H4 (cell line): ENCODE data around the gene BBLN. TPM values are rescaled to one million over a fixed set of nuclear protein-coding genes. Genes with fewer than 3 reads are reported as not detected.

Experiments used
- DNase-seq: peaks from one replicate; pipeline ENCODE4 v3.0.0-alpha.2; 2015; ENCODE audit warnings: low spot score
- total RNA-seq: library from RNA; depleted of rRNA; stranded (reverse); fragments of >200 nt; shearing (Covaris generic); gene quantifications from 2 replicates; pipeline ENCODE4 v1.2.3, GENCODE V29; 2014

The BBLN gene
- total RNA-seq, 1 experiment from 2014 or later, result 137 TPM

DNA sequence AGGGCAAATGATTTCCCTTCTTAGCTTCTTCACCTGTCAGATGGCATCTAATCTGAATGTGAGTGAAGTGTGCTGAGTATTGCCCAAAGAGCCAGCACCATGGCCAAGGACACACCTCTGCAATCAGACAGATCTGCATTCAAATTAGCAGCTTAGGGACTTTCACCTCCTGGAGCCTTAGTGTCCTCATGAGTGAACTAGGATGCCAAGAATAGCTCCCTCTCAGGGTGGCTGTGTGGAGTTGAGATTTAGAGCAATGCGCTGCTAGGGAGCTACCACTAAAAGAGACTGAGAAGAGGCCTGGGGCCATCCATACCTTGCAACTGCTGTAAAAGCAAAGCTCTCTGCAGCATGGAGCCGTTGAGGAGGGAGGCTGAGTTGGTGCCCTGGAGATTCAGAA is 29.9 kb downstream of the BBLN start:
- DNase-seq, result no peak

DNA sequence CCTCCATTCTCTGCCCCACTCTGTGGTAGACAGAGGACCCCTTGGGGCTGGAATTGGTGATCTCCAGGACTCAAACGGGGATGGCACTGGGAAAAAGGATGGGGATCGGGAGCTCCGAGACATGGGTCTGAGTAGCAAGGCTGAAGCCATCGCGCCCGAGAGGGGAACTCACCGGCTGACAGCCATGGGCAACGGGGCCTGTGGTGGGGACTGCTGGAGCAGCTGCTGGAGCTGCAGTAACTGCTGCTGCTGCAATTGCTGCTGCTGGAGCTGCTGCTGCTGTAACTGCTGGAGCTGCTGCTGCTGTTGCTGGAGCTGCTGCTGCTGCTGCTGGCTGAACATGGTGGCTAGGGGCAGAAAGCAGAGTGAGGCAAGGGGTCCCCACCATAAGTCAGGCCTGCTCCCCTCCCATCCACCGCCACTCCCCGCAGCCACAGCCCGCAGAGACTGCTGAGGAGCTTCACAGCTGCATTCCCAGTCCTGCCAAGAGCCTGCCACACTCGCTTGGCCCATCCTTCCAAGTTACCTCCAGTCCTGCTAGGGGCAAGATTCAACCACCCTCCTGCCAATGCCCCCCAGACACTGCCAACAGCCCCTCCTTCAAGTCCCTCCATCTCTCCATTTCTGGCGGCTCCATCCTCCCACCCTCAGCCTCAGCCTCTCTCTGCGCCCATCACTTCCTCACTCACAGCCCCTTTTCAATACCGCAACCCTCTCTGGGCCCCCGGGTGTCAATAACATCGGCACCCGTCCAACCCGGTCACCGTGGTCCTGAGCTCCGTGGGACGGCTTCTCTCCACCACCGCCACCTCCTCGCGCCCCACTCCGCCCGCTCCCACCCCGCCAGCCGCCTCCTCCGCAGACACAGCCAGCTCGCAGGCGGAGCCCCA is 30.7 kb downstream of the BBLN start:
- DNase-seq, result no peak

DNA sequence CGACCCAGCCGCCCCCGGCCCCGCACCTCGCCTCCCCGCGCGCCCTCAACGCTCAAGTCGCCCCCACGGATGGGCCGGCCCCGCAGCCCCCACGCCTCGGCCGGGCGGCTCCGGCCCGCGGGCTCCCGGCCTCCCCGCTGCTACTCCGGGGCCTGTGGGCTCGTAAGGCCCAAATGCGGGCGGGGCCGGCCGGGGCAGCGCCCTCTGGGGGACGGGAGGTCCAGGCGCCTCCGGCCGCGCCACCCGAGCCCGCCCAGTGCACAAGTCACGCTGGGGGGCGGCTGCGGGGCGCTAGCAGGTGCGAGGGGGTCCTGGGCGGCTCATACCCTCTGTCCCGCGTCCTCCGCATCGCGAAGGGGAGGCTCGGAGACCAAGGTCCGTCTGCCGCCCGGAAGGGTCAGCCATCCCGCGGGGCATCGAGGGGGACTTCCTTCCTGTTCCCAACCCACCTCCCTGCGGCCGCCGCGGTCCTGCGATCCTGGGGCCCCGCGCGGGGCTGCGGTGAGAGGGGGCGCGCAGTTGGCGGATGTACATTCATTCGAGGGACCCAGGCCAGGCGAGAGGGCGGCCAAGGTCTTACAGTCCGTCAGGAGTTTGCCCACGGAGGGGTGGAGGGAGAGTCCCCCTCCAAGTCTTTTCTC is 31.5 kb downstream of the BBLN start, which contains the start of gene CIZ1:
Gene CIZ1 (minus strand): TSS at position 167 of the 641 bp plus-strand sequence. CDS start 715 bp downstream, outside the sequence.
- DNase-seq, result no peak

DNA sequence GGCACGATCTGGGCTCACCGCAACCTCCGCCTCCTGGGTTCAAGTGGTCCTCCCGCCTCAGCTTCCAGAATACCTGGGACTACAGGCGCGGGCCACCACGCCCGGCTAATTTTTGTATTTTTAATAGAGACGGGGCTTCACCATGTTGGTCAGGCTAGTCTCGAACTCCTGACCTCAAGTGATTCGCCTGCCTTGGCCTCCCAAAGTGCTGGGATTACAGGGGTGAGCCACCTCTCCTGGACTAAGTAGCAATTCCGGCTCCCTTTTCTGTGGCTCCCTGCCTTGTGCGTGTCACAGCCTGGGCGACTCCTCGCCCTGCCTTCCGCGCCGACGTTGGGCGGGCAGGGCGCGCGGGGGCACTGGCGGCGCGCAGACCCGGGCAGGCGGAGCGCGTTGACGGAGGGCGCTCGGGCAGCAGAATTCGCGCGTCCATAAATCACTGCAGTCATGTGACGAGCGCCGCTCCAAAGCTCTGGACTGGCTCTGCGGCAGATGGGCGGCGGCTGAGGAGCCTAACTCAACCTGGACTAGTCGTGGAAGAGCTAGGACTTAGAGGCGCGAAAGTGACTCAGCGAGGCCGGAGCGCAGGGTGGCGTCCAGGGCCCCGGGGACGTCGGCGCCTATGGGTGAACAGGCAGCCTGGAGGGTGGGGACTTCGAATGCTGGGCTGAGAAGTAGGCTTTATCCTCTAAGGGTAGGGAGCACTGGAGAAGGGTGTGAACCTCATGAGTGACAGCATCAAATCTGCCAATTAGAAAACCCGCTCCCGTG is 32.7 kb downstream of the BBLN start:
- no peak for DNase-seq

DNA sequence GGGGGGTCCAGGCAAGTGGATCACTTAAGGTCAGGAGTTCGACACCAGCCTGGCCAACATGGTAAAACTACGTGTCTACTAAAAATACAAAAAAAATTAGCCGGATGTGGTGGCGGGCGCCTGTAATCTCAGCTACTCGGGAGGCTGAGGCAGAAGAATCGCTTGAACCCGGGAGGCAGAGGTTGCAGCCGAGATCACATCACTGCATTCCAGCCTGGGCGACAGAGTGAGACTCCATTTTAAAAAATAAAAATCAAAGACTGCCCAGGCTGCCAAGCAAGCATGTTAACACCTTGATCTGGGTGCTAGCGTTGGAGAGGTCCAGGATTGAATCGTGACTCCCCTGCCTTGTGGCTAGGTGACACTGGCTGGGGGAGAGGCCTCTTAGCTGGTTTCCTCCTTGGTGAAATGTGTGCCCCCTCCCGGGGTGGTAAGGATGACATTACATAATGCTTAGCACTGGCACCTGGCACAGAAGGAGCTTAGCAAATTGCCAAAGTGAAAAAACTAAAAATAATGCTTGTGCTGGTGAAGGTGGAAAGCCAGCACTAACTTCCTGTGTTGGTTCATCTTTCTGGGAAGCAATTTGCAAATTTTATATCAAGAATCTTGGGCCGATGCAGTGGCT is 33.5 kb downstream of the BBLN start:
- no peak for DNase-seq

DNA sequence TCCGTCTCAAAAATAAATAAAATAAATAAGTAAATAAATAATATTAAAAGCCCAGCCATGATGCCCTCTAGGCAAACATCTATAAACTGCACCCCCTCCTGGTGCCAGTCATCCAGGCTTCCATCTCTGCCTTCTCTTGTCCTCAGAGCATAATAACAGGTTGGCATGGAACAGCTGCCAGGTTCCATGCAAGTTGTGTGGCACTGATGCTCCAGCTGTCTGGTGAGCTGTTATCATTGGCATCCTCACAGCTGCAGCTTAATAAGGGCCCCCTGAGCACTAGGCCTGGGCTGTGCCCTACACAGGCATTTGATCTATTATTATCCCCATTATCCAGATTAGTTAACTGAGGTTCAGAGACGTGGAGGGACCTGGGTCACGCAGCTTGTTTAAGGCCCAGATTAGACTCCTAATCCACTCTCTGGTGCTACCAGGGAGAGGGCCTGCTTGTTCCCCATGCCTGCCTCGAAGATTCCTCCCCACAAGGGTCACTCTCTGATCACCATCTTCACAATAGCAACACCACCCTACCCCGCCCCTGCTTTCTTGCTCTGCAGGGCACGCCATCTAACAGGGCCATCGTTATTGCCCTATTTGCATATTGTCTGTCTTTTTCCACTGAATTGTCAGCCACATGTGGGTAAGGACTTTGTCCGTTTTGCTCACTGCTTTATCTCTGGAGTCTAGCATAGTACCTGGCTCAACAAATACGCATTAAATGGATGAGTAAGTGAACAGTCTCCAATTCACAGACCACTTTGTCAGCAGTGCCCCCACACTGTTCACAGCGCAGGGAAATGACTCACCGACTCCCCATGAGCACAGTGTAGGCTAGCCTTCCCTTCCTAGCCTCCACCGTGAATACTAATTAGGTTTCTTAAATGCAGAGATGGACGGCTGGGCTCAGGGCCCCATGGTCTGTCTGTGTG is 41.6 kb downstream of the BBLN start:
- no peak for DNase-seq

DNA sequence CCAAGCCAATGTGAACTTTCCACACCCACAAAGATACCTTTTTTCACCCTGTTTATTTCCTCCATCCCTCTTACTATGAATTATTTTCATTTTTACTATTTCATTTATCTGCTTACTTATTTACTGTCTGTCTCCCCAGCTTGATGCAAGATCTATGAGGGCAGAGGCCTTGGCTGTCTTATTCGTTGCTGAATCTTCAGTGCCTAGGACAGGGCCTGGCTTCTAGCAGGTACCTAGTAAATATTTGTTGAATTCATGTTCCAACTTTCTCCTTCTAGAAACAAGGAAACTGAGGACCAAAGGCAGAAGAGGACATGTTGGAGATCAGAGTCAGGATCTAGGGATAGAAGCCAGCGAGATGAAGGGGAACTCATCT is 42.6 kb downstream of the BBLN start:
- DNase-seq, result no peak

DNA sequence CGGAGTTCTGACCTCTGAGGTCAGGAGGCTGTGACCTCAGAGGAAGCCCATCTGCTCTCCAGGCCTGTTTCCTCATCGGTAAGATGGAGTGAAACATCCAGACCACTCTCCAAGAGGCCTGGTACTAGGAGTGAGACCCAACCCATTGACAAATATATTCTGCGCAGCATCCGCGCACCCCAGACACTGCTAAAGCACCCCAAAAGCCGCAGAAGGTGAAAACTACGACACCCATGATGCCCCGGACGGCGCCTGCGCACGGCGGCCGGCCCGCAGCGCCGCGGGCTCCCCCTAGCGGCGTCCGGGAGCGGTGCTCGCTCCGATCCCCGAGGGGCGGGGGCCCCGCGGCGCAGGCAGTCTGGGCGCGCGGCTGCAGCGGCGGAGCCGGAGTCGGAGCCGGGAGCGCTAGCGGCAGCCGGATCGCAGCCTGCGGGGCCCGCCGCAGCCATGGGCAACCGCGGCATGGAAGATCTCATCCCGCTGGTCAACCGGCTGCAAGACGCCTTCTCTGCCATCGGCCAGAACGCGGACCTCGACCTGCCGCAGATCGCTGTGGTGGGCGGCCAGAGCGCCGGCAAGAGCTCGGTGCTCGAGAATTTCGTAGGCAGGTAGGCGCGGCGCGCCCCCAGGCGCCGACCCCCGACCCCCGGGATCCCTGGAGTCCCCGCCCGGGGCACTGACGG is 43.1 kb downstream of the BBLN start, which contains the start of gene DNM1:
Gene DNM1 (plus strand): TSS at position 356 of the 683 bp plus-strand sequence. CDS start 92 bp downstream, at position 448.
- DNase-seq, result no peak

DNA sequence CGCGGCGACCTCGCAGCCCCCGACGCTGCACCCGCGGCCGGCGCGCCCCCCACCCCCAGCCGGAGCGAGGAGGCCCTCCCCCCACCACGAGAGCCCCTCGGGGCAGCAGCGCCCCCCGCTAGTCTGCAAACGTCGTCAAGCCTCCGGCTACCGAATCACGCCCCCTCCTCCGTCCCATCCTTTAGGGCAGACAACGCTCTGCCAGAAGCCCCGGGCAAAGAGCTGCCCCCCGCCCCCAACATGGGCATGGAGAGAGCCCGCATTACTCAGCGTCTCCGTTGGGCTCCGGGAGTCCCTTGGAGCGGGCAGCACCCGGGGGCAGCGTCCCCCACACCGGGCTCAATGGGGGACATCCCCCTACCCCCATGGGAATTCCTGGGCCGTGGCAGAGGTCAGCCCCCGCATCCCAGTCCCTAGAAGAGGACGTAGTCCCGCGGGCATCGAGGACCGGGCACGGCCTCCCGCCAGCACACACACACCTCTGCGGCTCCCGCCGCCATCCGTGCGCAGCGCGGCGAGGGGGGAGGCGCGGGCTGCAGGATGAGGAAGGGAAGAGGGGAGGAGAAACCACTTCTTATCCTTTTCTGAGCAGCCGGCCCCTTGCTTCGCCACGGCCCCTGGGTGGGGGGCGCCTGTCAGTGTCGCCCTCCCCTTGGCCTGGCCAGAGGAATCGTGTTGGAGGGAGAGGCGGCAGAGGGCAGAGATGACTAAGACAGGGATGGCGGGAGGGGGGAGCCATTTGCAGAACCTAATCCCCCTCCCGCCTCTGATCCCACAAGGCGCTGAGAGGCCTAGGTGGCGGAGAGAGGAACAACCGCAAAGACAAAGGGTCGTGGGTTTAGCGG is 43.9 kb downstream of the BBLN start:
- peak; percentile 54 for DNase-seq

DNA sequence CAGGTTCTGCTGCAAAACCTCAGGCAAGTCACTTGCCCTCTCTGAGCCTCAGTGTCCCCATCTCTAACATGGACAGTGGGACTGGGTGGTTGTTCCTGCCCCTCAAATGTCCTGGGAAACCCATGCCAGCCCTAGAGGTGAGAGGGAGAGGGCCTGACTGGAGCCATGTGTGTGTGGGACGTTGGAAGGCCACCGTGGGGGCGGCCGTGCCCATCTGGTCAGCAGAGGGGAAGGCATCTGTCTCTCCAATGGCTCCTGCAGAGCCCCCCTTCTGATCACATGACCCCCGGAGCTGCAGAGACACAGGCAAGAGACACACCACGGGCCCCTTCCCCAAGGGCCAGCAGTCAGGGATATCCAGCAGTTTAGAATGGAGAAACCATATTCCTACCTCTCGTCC is 44.8 kb downstream of the BBLN start:
- DNase-seq, result no peak

DNA sequence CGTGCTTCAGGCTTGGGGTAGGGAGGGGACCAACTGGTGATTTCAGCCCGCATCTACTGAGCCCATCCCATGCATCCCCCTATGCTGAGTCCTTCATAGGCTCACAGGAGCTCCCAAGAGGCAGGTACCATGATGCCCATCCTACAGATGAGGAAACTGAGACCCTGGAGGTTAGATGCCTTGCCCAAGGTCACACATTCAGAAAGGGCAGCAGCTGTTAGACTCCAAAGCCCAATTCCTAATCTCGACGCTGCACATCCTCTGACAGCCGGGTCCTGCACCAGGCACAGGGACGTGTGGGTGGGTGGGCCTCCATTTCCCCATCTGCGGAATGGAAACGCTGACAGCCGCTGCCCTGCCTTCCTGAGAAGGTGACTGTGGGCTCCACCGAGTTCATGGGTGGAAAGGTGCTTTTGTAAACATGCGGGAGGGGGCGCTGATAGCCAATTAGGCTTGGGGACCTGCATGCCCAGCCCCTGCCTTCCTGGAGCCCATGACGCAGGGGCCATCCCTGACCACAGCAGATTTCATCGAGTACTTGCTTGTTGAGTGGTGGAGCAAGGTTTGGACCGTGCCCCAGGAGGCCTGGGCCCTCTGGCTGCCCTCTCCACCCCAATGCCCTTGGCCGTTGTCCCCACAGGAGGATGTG is 45.4 kb downstream of the BBLN start:
- DNase-seq, result no peak

DNA sequence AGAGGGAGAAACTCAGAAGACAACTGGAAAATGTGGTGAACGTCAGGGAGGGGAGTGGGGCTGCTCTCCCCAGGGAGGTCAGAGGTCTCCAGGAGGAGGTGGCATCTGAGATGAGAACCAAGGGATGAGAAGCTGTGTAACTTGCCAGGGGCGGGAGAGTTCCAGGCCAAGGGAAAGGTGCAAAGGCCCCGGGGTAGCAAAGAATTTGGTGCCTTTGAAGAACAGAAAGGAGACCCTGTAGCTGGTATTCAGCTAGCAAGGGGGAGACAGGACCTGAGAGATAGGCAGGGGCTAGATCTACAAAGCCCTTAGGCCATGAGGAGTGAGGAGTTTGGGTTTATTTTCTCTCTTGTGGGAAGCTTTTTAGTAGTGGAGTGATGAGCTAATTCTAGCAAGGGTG is 46.4 kb downstream of the BBLN start:
- DNase-seq, result no peak

DNA sequence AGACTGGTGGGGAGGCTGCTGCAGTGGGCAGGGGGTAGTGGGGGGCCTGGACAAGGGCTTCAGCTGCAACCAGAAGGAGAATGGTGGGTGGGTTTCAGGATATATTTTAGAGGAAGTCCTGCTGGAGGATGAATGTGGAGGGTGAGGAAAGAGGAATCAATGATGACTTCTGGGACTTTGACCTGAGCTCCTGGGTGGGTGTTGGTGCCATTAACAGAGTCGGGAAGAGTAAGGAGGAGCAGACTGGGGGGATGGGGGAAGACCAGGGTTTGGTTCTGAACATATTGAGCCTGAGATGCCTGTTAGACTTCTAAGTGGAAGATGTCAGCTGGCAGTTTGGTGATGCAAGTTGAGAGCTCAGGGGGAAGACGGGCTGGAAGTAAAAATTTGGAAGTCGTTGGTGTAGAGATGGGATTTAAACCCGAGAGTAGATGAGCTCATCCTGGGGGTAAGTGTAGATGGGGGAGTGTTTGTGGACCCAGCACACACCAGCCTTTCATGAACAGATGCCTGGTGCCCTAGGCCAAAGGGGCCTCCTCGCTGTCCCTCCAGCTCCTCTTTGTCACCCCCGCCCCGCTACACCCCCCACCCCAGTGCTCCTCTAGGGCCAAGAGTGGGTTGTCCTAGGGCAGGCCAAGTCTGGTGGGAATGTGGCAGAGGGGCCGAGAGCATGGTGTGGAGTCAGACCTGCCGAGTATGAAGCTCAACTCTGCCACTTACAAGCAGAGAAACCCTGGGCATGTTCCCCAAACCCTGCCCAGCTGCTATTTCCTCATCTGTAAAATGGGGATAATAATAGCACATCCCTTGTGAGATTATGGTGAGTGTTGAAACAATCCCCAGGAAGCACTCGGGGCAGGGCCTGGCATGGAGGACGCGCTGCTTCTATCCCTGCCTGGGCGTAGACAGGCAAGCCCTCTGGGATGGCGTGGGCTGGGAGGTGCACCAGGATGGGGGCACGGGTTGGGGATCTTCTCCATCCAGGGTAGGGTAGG is 47.1 kb downstream of the BBLN start:
- DNase-seq, result no peak

DNA sequence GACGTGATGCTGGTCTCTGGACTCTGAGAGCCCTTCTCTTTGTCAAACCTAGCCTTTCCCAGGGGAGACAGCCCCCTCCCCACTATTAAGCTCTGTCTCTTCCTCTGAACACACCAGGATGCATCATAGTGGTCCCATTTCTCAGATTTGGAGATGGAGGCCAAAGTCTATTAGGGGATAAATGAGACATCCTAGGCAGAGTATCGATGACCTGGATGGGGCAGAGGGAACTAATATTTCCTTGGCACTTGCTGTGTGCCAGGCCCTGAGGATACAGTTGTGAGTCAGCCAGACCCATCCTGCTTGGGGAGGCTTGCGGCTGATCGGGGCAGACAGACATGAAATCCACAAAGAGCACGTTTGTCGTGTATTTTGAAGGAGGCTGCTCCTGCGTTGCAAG is 48.3 kb downstream of the BBLN start:
- no peak for DNase-seq

DNA sequence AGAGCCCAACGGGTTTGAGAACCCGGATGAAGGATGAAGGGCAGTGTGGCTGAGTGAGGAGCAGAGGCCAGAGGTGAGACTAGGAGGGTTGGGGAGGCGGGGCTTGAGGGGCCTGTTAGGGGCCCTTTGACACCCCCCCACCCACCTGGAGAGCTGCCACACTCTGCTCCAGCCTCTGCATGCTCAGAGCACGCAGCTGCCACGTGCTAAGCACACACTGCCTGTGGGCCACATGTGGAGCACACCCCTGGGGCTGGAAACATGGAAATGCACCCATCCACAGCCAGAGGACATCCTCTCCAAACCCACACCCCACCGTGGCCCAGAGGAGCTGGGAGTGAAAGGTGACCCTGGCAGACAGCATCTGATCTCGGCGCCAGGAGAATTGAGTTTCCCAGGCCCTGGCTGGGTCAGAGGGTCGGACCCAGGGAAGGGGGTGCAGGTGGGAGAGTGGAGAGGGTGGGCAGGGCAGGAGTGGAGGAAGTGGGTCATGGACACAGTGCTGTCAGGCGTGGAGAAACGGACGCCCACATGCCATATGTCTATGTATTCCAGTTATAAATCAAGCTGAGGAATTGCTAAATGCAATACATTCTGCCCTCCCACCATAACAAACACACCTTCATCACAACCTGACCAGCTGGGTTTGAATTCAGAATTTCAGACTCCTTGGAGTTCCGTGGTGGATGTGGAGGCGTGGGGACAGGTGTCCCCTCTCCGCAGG is 49.0 kb downstream of the BBLN start:
- DNase-seq, result no peak

DNA sequence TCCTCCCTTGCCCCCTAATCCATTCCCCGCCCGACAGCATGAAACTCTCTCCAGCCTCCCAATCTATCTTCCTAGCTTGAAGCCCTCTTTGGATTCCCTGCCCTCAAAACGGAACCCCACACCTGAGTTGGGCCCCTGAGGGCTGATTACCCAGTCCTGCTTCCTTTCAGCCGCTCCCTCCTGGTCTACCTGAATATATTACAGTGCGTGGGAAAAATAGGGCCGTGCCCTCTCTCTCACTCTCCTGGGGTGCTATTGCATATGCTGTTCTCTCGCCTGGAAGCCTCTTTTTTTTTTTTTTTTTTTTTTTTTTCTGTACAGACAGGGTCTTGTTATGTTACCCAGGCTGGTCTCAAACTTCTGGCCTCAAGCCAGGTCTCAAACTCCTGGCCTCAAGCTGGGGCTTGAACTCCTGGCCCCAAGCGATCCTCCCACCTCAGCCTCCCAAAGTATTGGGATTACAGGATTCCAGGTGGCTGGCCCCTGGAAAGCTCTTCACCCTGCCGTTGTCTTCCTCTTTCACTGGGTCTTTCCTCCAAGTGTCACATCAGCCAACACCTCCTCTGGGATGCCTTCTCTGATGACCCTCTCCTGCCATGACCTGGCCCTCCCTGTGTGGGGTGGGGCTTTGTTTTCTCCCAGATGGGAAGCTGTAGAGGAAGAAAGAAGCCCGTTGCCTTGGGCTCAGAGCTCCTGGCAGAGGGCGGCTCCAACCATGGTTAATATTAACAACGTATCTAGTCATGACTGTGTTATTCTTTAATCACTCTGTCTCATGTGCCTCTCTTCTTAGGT is 51.3 kb downstream of the BBLN start:
- no peak for DNase-seq
